HG03159 (cell line): ENCODE results near the gene SPRYD3.
"Not testable (repeated sequence)": the region's sequence is repeated elsewhere in the genome, so short reads cannot be mapped to it uniquely, and the experiment has no call there.

Experiments
- ATAC-seq: cut with Tn5 transposase; IDR thresholded peaks from one replicate; pipeline ENCODE4 v1.9.1; 2021; ENCODE audit warnings: mild to moderate bottlenecking, moderate library complexity; ENCODE audit not compliant: unreplicated experiment

Gene SPRYD3, protein sequence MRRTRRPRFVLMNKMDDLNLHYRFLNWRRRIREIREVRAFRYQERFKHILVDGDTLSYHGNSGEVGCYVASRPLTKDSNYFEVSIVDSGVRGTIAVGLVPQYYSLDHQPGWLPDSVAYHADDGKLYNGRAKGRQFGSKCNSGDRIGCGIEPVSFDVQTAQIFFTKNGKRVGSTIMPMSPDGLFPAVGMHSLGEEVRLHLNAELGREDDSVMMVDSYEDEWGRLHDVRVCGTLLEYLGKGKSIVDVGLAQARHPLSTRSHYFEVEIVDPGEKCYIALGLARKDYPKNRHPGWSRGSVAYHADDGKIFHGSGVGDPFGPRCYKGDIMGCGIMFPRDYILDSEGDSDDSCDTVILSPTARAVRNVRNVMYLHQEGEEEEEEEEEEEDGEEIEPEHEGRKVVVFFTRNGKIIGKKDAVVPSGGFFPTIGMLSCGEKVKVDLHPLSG

DNA sequence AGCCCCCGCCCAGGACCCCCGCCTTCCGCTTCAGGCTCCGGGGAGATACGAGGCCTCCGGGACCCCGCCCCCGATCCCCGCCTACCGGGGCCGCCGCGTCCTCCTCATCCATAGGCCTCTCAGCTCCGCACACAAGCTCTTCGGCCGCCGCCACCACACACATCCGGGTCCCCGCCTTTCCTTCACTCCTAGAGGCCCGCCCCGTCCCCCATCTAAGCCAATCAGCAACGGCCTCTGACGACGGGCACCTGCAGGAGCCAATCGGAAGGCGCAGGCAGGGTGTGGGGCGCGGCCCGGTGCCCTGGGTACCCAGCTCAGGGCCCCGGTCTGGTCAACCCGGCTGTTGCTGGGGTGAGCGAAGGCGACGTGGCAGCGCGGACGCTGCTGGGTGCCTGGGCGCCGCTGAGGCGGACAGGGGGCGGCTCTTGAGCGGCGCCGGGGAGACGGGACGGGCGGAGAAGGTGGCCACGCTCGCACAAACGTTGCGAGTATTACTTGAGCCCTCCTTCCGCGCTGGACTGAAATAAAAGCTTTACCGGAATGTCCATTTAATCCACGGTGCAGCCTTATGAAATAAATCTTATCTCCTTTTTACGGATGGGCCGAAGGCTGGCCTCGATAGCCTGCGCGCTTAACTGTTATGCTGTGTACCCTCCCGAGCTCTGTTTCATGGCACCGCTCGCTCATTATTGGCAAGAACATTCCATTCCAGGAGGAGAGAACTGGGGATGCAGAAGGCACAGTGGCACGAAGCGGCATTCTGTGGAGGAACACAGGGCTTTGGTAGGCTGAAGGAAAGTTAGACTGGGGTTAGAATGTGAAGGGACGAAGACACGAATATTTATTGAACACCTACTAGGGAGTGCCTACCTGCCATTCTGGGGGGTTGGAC lies at the start of gene SPRYD3:
Gene SPRYD3, minus strand, starts transcription at position 165 of the 892 bp plus-strand sequence. Its CDS starts 57 bp downstream, at position 108.
- peak; percentile 97 for ATAC-seq

DNA sequence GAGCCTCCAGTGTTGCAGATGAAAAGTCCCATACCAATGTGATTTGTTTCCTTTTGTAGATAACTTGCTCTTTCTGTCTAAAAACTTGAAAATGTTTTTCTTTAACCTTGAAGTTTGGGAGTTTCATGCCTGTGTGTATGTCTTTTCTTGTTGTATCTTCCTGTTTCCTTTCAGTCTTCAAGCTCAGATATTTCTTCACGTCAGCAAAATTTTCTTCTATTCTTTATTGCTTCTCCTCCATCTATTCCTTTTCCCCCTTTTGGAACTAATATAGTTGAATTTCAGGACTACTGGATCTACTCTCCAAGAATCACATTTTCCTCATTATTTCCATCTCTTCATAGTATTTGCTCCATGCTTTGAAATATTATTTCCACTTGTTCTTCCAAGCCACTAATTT lies 48.0 kb upstream of the SPRYD3 start:
- no peak for ATAC-seq

DNA sequence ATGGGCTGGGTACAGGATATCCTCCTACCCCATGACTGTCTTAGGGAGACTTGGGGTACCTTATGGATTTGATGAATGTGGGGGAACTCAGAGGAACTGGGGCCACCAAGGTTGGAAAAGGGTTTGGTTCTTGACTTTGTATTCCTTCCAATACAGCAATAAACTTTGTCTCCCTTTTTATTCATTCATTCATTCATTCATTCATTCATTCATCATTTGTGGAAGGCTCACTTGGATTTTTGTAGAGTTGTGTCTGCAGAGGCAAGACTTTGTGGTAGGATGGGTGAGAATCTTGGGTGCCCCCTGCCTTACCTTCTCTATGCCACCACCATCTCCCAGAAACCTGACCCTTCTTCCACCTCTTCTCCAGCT lies 45.1 kb upstream of the SPRYD3 start:
- no peak for ATAC-seq

DNA sequence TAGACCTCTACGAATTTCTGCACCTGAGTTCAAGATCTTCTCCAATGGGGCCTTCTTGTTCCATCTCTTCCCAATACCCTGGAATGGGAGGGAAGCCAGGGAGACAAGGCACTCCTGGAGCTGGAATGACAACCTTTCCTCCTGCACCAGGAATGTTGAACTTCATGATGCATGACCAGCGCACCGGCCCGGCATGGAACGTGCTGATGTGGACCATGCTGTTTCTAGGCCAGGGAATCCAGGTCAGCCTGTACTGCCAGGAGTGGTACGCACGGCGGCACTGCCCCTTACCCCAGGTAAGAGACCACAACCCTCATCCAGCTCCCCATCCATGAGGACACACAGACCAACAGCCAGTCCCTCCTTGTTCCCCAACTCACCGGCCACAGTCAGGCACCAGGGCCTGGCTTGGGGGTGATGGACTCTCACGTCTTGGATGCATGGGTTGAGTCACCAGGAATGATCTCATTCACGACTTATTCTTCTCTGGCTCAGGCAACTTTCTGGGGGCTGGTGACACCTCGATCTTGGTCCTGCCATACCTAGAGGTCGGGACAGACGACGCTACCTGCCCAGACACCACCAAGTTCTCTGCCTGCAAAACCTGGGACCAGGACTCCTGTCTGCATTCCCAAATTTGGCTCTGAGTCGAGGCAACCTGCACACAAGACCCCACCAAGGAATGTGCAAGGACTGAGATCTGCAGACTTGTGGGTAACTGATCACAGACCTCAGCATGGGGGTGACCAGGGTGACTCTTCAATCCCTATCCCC lies 44.6 kb upstream of the SPRYD3 start:
- no peak for ATAC-seq

DNA sequence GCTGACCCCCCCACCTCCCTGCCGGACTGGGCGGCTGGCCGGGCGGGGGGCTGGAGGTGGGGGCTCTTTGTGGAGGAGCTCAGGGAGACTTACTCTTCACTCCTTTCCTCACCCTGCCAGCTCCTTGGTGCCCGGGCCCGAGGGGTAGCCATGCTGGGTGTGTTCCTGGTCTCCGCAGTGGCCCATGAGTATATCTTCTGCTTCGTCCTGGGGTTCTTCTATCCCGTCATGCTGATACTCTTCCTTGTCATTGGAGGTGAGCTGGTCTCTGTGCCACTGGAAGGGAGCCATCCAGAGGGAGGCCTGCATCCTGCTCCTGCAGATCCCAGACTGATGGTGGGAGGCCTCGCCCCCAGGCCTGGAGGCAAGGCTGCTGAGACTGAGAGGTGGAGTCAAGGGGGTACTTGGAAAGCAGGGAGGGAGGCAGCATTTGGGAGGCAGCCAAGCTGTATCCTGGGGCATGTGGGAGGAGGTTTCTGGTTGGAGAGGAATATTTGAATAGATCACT lies 43.8 kb upstream of the SPRYD3 start:
- no peak for ATAC-seq

DNA sequence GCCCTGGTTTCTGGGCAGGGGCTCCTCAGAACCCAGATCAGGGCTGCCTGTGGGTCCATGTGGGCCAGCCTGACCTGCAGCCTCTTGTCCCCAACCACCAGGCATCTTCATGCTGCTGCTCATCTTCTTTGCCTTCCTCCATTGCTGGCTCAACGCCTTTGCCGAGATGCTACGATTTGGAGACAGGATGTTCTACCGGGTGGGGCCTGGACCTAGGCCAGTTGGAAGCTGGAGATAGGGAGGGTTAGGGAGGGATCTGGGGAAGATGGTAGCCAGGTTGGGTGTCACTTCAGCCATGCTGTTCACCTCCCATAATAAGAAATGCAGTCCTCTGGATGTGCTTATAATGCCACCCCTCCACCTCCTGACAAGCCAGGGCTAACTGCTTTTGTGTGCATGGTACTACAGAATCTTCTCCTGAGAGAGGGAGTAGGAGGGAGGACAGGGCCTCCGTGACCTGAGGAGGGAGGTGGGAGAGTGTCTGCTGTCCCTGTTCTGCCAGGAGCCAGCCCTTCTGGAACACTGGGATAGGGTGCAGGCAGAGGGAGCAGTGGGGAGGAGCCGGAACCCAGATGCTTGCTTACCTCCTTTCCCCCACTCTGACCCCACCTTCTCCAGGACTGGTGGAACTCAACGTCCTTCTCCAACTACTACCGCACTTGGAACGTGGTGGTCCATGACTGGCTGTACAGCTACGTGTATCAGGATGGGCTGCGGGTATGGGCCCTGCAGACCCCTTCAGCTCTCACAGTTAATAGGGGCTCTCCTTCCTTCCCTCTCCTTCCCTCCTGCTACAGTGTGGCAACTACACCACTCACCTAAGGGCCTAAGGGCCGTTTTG lies 41.7 kb upstream of the SPRYD3 start:
- ATAC-seq, result no peak

DNA sequence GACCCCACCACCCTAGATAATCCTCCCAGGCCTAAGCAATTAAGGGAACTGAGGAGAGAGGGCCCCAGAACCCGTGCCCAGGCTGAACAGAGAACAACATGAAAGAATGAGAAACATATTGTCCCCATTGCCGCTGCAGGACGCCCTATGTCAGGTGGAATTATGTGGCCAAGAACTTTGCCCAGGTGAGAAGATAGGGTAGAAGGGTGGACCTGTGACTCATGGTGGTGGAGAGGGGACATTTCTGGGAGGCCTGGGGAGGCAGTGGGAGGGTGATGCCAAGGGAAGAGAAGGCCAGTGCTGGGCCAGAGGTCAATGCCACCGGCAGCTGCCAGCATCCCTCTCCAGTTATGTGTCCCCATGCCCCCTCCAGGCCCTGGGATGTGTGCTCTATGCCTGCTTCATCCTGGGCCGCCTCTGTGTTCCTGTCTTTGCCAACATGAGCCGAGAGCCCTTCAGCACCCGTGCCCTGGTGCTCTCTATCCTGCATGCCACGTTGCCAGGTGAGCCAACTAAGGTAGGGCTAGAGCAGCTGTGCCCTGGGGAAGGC lies 39.6 kb upstream of the SPRYD3 start:
- ATAC-seq, result no peak

DNA sequence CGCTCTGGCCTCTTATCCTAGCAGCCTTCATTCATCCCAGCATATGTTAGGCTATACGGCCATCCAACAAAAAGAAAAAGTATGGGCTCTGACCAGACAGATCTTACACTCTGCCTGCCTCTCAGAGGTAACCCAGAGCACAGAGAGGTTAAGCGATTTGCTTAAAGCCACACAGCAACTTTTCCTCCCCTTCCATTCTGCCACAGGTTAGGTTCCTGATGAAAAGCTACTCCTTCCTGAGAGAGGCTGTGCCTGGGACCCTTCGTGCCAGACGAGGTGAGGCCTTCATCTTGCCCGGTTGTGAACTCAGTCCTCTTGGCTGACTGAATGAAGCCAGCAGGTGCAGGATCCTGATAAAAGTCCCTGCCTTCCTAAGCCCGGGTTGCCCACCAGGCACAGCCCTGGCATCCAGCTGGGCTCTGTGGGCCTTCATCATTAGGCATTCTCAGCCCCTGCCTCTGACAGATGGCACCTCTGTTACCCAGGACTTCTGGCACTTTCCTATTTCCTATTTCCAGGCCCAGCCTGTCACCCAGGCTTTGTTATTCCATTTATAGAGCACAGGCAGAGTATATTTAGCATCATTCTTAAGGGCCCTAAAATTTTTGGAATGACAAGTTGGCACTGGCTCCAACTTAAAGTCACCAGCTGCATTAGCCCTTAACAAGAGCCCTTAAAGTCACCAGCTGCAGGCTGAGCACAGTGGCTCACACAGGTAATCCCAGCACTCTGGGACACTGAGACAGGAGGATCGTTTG lies 36.9 kb upstream of the SPRYD3 start:
- no peak for ATAC-seq

DNA sequence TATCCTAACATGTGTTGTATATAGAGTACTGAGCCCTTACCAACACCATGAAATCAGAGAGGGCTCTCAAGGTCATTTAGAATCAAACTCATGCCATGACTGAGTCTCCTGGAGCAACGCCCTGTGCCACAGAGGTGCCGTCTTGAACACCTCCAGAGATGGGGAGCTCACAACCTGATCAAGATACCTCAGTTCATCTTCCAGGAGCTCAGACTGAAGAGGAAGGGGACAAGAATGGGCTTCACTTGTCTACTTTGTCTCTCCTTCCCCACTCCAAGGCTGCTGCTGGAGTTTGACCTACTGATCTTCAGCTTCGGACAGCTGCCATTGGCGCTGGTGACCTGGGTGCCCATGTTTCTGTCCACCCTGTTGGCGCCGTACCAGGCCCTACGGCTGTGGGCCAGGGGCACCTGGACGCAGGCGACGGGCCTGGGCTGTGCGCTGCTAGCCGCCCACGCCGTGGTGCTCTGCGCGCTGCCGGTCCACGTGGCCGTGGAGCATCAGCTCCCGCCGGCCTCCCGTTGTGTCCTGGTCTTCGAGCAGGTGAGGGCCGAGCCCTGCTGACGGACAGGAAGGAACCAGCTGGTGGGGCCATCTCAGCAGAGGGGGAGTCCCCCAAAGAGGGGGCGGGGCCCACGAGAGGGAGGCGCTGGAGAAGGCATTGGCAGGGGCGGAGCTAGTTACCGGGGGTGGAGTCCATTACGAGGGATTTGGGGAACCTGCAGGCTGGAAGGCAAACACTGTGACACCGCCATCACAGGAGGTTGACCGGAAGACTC lies 36.1 kb upstream of the SPRYD3 start:
- ATAC-seq, result no peak

DNA sequence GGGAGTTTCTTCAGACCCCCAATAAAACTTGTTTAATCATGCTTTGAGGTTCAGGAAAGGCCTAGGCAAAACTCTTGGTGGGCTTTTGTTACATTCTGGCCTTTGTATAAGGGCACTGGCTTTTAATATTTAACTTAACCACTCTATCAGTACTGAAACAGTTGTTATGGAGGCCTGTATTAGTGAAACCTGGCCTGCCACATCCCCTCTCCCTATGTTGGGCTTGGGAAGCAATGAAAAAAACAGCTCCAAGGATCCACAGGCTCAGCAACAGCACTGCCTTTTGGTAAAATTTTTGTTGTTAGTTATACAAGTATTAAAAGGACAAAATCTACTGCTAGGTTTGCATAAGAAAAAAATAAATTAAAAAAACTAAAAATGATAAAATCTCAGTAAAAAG lies 34.8 kb upstream of the SPRYD3 start:
- ATAC-seq, result no peak

DNA sequence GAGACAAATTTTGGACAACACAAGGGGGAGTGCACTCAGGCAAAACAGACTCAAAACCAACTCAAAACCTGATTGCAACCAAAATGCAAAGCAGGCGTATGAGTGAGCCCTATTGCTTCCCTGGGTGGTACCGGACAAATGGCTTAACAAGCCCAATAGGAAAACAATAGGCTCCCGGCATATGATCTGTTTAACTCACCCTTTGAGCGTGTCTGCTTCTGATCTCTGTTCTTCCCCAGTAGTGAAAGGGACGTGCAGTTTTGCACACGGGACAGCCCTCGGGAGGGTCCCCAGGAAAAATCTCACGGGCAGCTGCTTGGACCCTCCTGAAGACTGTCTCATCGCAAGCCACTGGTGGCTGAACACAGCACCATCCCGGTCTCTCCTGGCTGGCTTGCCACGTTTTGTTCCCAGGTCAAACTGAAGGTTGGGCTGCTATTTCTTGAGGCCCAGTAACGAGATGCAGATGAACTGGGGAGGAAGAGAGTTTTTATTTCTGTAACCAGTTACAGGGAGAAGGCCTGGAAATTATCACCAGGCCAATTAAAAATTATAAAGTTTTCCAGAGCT lies 34.0 kb upstream of the SPRYD3 start:
- ATAC-seq, result no peak

DNA sequence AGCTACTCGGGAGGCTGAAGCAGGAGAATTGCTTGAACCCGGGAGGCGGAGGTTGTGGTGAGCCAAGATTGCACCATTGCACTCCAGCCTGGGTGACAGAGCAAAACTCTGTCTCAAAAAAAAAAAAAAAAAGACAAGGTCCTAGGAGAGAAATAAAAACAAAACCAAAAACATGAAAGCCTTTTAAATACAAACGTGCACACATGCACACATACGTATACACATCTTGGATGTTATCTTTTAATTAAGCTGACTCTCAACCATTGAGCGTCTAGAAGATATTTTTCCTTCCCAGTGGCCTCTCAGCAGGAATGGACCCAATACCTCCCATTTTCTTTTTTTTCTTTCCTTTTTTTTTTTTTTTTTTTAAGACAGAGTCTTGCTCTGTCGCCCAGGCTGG lies 33.2 kb upstream of the SPRYD3 start:
- not testable (repeated sequence) for ATAC-seq

DNA sequence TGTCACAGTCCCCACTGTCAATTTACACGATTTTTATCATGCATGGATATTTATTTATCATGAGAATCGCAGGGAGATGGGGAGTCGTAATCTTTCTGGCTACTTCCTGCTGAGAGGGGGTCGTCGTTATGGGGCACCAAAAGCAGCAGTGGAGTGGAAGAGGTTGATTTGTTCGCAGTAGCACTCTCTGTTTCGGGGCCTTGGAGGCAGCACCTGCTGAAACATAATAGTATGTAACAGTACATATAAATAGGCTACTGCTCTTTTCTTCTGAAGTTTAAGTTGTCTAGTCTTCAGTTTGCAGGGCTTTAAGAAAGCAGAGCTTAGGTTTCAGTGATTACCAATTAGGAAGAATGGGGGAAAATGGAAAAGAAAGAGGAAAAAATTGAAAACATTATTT lies 27.9 kb upstream of the SPRYD3 start:
- ATAC-seq, result no peak

DNA sequence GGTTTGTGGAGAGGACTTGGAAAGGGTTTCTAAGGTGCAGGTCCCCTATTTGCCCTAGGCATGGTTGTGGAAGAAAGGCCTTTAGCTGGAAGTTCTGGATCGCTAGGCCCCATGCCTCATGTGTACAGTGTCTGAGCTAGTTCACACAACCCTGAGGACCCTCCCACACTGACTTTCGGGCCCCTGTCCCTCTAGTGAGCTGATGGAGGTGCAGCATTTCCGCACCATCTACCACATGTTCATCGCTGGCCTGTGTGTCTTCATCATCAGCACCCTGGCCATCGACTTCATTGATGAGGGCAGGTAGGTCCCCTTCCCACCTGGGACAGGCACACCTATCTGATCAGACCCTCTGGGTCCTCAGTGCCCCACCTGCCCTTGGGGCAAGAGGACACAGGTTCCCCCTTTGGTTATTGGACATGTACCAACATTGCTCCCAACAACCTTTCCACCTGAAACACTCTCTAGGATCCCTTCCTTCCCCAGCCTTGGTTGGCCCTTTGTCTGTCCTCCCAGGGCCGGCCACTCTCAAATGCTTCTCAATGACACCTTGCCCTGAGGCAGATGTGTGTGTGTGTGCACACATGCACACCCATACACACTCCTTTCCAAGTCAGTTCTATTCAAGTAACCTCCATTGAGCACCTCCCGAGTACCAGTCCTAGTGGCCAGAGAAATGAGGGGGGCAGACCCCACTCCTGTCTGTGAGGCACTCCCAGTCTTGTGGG lies 26.7 kb upstream of the SPRYD3 start:
- ATAC-seq, result no peak

DNA sequence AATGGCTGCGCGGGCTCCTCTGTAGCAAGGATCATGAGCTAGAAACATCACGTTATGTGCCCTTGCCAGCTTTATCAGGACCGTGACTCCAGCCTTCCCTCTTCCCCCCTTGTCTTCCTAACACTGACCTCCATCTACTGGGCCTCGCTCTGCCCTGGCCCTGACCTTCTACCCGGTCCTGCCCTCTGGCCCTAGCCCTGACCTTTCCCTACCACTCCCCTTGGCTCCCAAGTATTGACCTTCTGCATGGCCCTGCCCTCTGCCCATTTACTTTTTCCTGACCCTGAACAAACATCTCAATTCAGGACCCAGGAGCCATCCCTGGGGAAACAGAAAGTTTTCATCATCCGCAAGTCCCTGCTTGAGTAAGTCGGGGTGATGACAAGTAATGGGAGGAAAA lies 26.1 kb upstream of the SPRYD3 start:
- ATAC-seq, result no peak

DNA sequence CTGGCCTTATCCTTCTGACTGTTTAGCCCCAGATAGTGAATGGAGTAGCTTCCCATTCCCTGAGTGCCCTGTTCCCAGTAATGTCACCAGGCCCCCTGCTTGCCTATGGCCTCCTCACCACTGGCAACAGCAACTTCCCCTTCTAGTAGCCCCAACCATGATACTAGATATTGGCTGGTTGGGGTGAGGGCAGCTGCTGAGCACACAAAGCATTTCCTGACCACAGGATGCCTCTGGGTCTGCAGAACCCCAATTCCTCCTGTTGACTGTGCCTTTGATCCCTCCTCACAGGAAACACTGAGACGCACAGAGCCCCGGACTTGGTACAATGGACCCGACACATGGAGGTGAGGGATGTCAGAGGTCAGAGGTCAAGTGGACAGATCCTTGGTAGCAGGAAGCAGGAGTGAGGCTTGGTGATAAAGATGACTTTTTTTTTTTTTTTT lies 24.7 kb upstream of the SPRYD3 start:
- ATAC-seq, result no peak
